CD4-positive, alpha-beta T cell treated with Interleukin-2 at 100 ng/mL for 4 hours (primary cell): Measurements from ENCODE around the gene LCORL.
"Not testable (repeated sequence)": the region's sequence is repeated elsewhere in the genome, so short reads cannot be mapped to it uniquely, and the experiment has no call there.

Source experiments
- DNase-seq: peaks from one replicate; pipeline ENCODE4 v3.0.0-alpha.2; 2020; ENCODE audit warnings: low spot score

The LCORL gene

DNA sequence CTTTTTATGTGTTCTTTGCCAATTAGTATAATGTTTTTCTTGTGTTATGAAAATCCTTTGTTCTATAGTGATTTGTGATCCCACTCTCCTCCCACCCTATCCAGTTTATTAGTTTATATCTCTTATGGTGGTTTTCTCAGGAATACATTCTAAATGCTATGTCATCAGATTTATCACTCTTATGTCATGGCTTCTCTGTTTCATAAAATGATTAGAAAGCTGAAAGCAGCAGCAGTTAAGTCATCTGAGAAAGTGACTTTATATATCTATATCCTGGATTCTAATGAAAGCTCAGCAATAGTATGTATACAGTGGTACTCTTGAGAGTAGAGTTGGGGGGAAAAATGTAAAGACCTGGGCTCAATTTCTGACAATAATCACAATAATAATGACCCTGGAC is 169.6 kb downstream of the LCORL start:
- DNase-seq, result no peak

GRCh38 chr4:17850295-17850694 is 171.3 kb downstream of the LCORL start:
- not testable (repeated sequence) for DNase-seq

- no peak for DNase-seq
Observed at GRCh38 chr4:17846266-17846665, 175.3 kb downstream of the LCORL start.

GRCh38 chr4:17823871-17824669 is 197.5 kb downstream of the LCORL start:
- DNase-seq, result no peak

GRCh38 chr4:17817027-17817426 is 204.5 kb downstream of the LCORL start:
- DNase-seq, result peak; percentile 70

GRCh38 chr4:17816142-17816541 is 205.4 kb downstream of the LCORL start:
- DNase-seq, result no peak

DNA sequence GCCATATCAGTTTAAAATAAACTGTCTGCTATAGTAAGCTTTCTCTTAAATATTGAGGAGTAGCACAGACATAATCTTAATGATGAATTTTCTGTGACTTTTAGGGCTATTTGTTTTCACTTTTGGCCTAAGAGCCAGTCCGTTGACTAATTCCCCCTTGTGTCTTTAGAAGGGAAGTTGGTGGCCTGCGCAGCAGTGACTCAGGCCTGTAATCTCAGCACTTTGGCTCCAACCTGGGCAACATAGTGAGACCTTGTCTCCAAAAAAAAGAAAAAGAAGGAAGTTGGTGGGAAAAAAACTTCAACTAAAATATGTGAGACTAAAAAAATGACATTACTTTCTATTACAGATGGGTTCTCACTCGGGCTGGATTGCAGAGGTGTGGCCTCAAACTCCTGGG is 207.4 kb downstream of the LCORL start:
- no peak for DNase-seq

- DNase-seq, result no peak
Observed at GRCh38 chr4:17812801-17813200, 208.8 kb downstream of the LCORL start.

- no peak for DNase-seq
Observed at GRCh38 chr4:17812125-17812524, 209.4 kb downstream of the LCORL start.

- no peak for DNase-seq
Observed at GRCh38 chr4:17811078-17811603, 210.4 kb downstream of the LCORL start.

DNA sequence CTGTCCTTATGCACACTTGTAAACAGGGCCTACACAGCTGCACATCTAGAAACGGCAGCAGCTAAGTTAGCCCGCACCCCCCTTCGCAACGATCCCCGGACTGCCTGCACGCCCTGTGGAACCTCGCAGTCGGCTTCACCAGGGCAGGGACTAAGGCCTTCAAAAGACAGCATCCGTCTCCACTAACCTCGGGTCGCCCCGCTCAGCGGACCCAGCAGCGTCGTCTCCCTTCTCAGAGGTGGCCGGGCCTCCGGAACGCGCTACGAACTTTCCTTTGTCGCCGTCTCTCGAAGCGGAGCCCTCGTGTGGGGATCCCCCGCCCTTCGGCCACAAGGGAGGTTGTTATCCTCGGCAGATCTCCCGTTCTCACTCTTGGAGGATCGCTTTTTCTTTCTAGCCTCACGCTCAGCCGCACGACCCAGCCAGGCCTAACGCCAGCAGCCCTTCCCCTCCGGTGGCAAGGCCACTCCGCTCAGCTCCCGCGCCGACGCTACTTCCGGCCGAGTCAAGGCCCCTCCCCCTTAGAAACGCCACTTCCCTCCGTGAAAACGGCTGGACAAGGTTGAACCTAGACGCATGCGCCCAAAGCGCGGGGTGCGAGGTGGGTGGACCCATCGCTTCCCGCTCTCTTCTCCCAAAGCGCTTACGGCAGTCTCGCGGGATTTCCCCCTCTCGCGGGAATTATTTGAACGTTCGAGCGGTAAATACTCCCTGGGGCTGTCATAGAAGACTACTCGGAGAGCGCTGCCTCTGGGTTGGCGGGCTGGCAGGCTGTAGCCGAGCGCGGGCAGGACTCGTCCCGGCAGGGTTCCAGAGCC is 211.1 kb downstream of the LCORL start, which contains the start of the genes DCAF16 and NCAPG:
TSS of gene DCAF16 (minus strand) at position 498 of the 818 bp plus-strand sequence. CDS start 6,616 bp downstream, outside the sequence.
TSS of gene NCAPG (plus strand) at position 720 of the 818 bp plus-strand sequence. CDS start 99 bp downstream, outside the sequence.
- peak; percentile 99 for DNase-seq

GRCh38 chr4:17809667-17810066 is 211.9 kb downstream of the LCORL start:
- DNase-seq, result no peak

DNA sequence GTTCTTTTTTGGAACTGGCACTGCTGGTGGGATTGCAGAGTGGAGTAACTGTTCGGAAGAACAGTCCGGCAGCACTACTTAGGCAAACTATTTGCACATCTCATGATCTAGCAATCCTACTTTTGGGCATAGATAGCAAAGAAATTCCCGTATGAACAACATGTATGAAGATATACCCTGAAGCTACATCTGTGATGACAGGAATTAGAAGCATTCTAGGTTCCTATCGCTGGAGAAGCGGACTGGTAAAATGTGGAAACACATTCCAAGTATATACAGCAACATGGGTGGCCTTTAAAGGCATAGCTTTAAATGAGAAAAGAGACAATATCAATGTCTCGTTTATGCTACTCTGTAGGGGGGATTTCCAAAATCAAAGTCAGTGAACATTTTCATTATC is 214.1 kb downstream of the LCORL start:
- no peak for DNase-seq

GRCh38 chr4:17805580-17806155 is 215.9 kb downstream of the LCORL start:
- DNase-seq, result no peak

GRCh38 chr4:17797808-17798207 is 223.7 kb downstream of the LCORL start:
- no peak for DNase-seq

- no peak for DNase-seq
Observed at GRCh38 chr4:17794730-17795129, 226.8 kb downstream of the LCORL start.
